Motor neuron (in vitro differentiated cells): Measurements from ENCODE around the gene ABTB2. TPM values are rescaled to one million over a fixed set of nuclear protein-coding genes. Genes with fewer than 3 reads are reported as not detected.
"Not testable (repeated sequence)": the region's sequence is repeated elsewhere in the genome, so short reads cannot be mapped to it uniquely, and the experiment has no call there.

ENCODE experiments used
- ATAC-seq, 8 experiments: fragments of 200-7000 bp; cut with Tn5 transposase; replicated peaks in 6 of 8; 2 replicates each; pipeline ENCODE4 v1.8.0; 2021; ENCODE audit warnings: mild to moderate bottlenecking in 8 of 8, moderate library complexity in 8 of 8
- H3K27ac ChIP-seq, 2 donors: fragments of 250-450 bp; sonication (Bioruptor Pico); 2 replicates each; pipeline ENCODE4 v1.9.0; 2021; ENCODE audit warnings: antibody characterized with exemption in 2 of 2, mild to moderate bottlenecking in 2 of 2, moderate library complexity in 1 of 2
- H3K4me1 ChIP-seq, 2 donors: fragments of 250-450 bp; sonication (Bioruptor Pico); replicated peaks in 1 of 2; 2 replicates each; pipeline ENCODE4 v1.6.1; 2021; ENCODE audit warnings: antibody characterized with exemption in 2 of 2, mild to moderate bottlenecking in 2 of 2, moderate library complexity in 1 of 2
- H3K4me3 ChIP-seq, 5 donors: fragments of 250-450 bp; sonication (Bioruptor Pico); 2 replicates each; pipeline ENCODE4 v1.9.0; 2021; ENCODE audit warnings: antibody characterized with exemption in 5 of 5, mild to moderate bottlenecking in 5 of 5, moderate library complexity in 4 of 5
- WGBS, 10 experiments: fragments of 450-650 bp; shearing (Covaris generic); methylation state at CpG; one replicate each; pipeline ENCODE4 v1.0.0; 2022; 5-methylcytosine and 5-hydroxymethylcytosine counted together
- in situ Hi-C, 9 experiments: fragments of 400-800 bp; cut with MboI; loops; one replicate each; pipeline ENCODE4 v1.15.0; 2021; ENCODE audit warnings: low sequenced_read_pairs in 9 of 9, low pct_unique_long_range_greater_than_20kb in 2 of 9; ENCODE audit not compliant: unreplicated experiment in 9 of 9
- total RNA-seq, 8 experiments: library from RNA; unstranded; fragments of 300-600 nt; gene quantifications; 2 replicates each; pipeline versions ENCODE4 v1.2.3 to v1.2.4, GENCODE V29; 2022

Gene ABTB2
- total RNA-seq, 8 experiments from 2014 or later = 3.0 to 5.0 (median 3.7) TPM

DNA sequence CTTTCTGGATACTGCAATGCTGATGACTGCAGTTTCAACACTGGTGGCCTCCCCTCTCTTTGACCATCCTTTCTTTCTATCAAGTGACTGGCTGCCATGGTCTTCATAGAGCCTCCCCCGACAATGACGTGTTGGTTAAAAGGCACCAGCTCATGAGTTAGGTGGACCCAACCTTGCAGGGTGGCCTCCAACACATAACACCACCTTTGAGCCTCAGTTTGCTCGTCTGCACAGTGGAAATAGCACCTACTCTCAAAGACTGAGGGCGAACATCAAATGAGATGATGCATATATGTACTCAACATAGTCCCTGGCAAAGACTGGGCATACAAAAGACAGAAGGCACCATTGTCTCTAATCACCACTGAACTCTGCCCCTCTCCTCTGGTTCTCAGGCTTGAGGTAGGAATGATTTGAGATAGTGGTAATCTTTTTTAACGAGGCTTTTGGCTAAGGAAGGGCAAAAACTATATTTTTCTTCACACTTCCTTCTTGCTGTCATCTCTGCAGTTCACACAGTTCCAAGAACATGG lies 133.3 kb downstream of the ABTB2 start:
- ATAC-seq = no peak
- peaks cover 15 to 18% of the 10 kb centered on the region in 2 donors for H3K4me1 ChIP-seq
- no peak overlapping the region for H3K4me3 ChIP-seq
- no peak overlapping the region for H3K27ac ChIP-seq
- WGBS, 10 experiments = 10 to 100% (median 81%) methylated on average over 2 to 5 of the region's 5 CpGs; no CpG with 5 or more reads in 1 of the 10 experiments
- in situ Hi-C loops = no loop called here

DNA sequence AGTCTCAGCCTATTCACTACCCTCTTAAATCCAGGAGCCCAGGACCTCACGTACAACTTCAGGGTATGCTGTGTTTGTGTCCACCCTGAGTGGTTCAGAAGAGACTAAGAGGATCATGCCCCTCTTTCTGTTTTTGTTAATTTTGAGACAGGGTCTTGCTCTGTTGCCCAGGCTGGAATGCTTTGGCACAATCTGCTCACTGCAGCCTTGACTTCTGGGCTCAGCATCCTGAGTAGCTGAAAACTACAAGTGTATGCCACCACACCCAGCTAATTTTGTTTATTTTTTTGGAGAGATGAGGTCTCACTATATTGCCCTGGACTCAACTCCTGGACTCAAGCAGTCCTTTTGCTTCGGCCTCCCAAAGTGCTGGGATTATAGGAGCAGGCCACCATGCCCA lies 133.9 kb downstream of the ABTB2 start:
- ATAC-seq = no peak
- in situ Hi-C loops = no loop called here
- H3K27ac ChIP-seq = no peak overlapping the region
- H3K4me1 ChIP-seq = peaks cover 15 to 18% of the 10 kb centered on the region in 2 donors
- H3K4me3 ChIP-seq = no peak overlapping the region
- WGBS, 10 experiments = 50 to 100% (median 97%) methylated on average over 1 to 2 of the region's 2 CpGs; no CpG with 5 or more reads in 2 of the 10 experiments

DNA sequence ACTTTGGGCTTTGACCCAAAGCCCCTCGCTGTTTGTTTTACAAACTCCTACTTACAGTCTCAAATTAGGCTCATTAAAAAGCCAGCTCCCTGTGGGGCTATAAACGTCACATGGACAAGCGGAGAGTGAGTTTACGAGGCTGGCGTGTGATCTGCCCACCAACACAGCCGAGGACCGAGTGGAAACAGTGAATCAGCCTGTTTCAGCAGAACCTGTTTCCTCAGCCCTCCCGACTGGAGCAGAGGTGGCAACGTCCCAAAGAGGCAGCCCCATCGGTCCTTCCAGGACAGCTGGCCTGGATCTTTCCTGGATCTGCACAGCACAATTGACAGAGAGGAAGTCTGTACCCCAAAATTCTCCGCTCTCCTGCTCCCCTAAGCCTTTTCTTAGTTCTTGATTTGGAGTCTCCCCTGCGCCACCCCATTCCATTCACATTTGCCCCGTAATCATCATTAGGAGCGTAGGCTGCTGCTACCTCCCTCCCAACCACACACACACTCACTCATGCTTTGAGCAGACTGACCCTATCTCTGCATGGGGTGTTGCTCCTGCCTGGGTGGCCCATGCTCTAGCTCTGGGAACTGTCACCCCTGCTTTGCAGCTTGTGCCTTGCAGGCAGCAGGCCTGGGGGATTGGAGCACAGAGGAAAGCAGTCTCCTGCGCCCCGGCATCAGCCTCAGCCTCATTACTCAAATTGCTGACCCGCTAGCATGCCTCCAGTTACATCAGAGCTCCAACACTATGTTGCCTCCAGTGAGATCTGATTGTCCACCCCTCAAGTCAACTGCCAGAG lies 134.6 kb downstream of the ABTB2 start:
- ATAC-seq = peak in 7 of 8 experiments; percentile 44 to 86 (median 83)
- Histone ChIP-seq H3K4me3 (no peak overlapping the region), H3K27ac (no peak overlapping the region), H3K4me1 (peaks cover 15 to 18% of the 10 kb centered on the region in 2 donors)
- 3 to 67% (median 42%) methylated on average over 1 to 7 of the region's 17 CpGs; no CpG with 5 or more reads in 3 of the 10 experiments for WGBS, 10 experiments
- in situ Hi-C loops = no loop called here

DNA sequence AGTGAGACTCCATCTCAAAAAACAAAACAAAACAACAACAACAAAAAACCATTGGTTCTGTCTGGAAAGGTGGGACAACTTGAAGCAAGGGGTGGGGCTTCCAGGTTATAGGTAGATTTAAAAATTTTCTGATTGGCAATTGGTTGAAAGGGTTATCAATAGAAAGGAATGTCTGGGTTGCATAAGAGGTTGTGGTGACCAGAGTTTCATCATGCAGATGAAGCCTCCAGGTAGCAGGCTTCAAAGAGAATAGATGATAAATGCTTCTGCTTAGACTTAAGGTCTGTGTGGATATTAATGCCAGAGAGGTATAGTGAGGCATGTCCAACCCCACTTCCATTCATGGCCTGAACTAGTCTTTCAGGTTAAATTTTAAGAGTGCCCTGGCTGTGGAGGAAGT lies 135.8 kb downstream of the ABTB2 start:
- Histone ChIP-seq H3K27ac (no peak overlapping the region), H3K4me1 (peaks cover 15 to 18% of the 10 kb centered on the region in 2 donors), H3K4me3 (no peak overlapping the region)
- no peak for ATAC-seq
- in situ Hi-C loops = no loop called here

DNA sequence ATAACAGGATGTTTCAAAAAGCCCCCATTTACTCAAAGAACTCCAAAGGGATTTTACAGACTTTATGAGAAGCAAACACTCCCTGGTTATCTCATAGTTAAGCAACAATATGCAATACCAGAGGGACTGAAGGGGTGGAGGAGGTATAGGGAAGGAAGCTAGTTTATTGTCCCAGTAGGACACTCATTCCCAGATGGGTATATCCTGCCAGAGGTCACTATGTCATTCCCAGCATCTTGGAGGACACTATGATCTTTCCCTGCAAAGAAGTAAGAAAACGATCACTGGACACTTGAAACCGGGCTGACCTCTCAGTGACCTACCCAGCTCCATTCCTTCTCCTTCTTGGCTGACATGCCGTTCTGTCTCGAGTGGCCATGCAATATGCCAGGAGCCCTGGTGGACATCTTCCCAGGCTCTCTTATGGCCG lies 137.9 kb downstream of the ABTB2 start:
- in situ Hi-C loops = no loop called here
- Histone ChIP-seq H3K4me3 (no peak overlapping the region), H3K27ac (no peak overlapping the region), H3K4me1 (peaks cover 16 to 19% of the 10 kb centered on the region in 2 donors)
- WGBS, 10 experiments = 67 to 100% (median 81%) methylated on average over 1 to 5 of the region's 5 CpGs; no CpG with 5 or more reads in 4 of the 10 experiments
- no peak for ATAC-seq

DNA sequence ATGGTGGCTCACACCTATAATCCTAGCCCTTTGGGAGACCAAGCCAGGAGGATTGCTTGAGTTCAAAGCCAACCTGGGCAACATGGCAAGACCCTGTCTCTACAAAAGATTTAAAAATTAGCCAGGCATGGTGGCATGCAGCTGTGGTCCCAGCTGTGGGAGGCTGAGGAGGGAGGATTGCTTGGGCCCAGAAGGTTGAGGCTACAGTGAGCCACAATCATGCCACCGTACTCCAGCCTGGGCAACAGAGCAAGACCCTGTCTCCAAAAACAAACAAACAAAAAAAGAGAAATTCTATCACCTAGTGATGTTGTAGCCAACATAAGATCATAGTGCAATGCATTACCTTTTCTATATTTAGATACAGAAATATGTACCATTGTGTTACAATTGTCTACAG lies 138.5 kb downstream of the ABTB2 start:
- 80 to 100% (median 100%) methylated on average over 1 of the region's 1 CpG; no CpG with 5 or more reads in 7 of the 10 experiments for WGBS, 10 experiments
- in situ Hi-C loops = no loop called here
- Histone ChIP-seq H3K4me3 (no peak overlapping the region), H3K4me1 (peaks cover 18 to 19% of the 10 kb centered on the region in 2 donors), H3K27ac (no peak overlapping the region)
- ATAC-seq = no peak

DNA sequence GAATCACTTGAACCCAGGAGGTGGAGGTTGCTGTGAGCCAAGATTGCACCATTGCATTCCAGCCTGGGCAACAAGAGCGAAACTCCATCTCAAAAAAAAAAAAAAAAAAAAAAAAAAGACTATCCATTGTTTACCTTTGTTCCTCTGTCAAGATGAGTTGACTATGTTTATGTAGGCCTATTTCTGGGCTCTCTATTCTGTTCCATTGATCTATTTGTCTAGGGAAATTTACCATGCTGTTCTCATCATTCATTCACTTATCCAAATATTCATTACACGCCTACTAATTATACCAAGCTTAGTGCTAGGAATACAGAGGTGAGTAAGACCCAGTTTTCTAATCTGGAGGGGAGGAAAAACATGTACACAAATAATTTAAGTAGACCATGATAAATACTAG lies 139.1 kb downstream of the ABTB2 start:
- H3K27ac ChIP-seq, H3K4me3 ChIP-seq, in situ Hi-C loops, ATAC-seq: not testable (repeated sequence)
- H3K4me1 ChIP-seq = peaks cover 18 to 21% of the 10 kb centered on the region in 2 donors
- 63 to 100% (median 86%) methylated on average over 1 to 2 of the region's 2 CpGs; no CpG with 5 or more reads in 4 of the 10 experiments for WGBS, 10 experiments

DNA sequence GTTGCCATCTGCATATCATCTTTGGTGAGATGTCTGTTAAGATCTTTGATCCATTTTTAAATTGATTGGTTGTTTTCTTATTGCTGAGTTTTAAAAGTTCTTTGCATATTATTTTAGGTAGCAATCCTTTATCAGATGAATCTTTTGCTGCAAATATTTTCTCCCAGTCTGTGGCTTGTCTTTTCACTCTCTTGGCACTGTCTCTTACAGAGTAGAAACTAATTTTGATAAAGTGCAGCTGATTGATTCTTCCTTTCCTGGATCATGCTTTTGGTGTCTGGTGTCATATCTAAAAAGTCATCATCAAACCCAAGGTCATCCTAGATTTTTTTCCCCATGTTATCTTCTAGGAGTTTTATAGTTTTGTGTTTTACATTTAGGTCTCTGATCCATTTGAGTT lies 139.7 kb downstream of the ABTB2 start:
- no peak for ATAC-seq
- Histone ChIP-seq H3K4me3 (no peak overlapping the region), H3K4me1 (peaks cover 11 to 18% of the 10 kb centered on the region in 2 donors), H3K27ac (no peak overlapping the region)
- in situ Hi-C loops = no loop called here

DNA sequence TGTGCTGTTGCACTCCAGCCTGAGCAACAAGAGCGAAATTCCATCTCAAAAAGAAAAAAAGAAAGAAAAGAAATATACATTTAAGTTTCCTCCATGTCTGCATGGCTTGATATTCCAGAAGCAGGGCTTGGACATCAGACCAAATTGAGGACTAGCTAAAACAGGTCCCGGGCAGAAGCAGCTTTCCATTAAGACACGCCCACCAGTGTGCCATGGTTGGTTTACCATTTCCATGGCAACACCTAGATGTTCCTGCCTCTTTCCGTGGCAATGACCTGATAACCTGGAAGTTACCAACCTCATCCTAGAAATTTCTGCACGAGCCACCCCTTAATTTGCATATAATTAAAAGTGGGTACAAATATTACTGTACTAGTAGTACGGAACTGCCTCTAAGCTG lies 141.1 kb downstream of the ABTB2 start:
- WGBS, 10 experiments = 49 to 100% (median 52%) methylated on average over 2 to 5 of the region's 6 CpGs
- peak in 2 of 8 experiments; percentile 59 to 65 for ATAC-seq
- no peak overlapping the region for H3K27ac ChIP-seq
- H3K4me3 ChIP-seq = no peak overlapping the region
- peaks cover 4 to 12% of the 10 kb centered on the region in 2 donors for H3K4me1 ChIP-seq
- in situ Hi-C loops = no loop called here

DNA sequence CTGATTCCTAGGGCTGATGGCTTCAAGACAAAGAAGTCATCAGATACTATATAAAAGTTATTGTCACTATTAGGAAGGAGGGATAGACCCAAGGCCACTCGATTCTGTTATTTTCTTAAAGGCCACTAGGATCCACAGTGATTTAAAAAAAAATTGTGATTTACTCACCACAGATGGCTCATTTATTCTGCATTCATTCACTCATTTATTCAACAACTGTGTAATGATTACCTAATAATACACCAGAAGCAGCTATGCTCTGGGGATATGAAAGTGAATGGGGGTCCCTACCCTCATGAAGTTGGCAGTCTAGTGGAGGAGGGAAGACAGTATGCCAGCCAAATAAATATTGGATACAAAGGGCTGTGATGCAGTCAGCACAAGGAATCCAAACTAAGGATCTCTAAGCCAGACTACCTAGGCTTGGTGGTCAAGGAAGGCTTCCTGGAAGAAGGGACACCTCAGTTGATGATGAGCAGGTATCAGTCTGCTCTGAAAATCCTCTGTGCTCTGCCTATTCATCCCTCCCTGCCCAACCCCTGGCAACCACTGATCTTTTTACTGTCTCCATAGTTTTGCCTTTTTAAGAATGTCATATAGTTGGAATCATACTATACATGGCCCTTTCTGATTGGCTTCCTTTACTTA lies 141.9 kb downstream of the ABTB2 start:
- WGBS, 10 experiments = 50 to 80% (median 78%) methylated on average over 1 of the region's 1 CpG; no CpG with 5 or more reads in 5 of the 10 experiments
- H3K4me3 ChIP-seq = no peak overlapping the region
- ATAC-seq = no peak
- in situ Hi-C loops = no loop called here
- H3K27ac ChIP-seq = no peak overlapping the region
- H3K4me1 ChIP-seq = peaks cover 4 to 12% of the 10 kb centered on the region in 2 donors

DNA sequence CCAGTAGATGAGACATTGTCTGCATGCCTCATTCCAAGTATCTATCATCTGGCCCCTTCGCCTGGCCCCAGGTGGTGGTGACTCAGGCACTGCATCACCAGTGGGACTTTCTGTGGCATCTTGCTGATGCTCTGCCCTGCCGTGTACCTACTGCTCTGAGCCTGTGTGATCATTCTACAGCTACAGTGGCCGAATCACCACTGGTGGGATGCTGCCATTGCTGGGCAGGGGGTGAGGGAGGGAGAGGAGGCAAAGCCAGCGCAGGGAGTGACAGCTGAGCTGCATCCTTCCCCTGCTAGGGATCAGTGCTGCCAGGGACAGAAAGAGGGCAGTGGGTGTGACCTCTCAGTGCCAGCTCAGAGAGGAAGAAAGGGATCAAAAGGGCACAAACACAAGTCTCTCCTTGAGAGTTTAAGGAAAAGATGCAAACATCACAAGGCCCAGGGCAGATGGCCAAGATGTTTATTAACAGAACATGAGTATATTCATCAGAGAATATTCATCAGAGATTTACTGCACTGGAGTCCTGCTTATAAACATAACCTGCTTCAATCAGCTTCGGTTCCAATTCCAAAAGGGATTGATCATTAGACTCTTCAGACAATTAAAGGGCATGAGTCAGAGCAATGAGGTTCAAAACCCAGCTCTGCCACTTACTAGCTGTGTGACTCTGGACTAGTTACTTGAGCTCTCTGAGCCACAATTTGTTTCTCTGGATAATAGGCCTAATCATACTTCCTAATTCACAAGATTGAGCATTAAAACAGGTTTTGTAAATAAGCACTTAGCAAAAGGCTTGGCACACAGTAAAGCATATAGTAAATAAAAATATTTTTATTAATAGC lies 142.6 kb downstream of the ABTB2 start:
- in situ Hi-C loops = no loop called here
- Histone ChIP-seq H3K4me3 (no peak overlapping the region), H3K27ac (no peak overlapping the region), H3K4me1 (peaks cover 4 to 12% of the 10 kb centered on the region in 2 donors)
- WGBS, 10 experiments = 0 to 61% (median 14%) methylated on average over 2 to 5 of the region's 5 CpGs; no CpG with 5 or more reads in 4 of the 10 experiments
- peak; percentile 48 to 96 (median 76) for ATAC-seq

DNA sequence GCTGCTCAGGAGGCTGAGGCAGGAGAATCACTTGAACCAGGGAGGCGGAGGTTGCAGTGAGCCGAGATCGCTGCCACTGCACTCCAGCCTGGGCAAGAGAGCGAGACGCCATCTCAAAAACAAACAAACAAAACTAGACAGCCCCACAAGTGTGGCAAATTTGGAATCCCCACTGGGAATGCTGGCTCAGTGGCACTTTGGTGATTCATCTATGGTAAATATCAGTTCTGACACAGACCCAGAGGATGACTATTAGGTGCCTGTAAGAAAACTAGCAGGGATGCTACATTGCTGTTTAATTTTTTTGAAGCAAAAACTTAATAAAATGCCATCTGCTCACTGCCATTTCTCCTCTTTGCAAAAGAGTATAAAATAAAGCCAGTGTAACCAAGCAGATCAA lies 144.4 kb downstream of the ABTB2 start:
- peaks cover 4 to 12% of the 10 kb centered on the region in 2 donors for H3K4me1 ChIP-seq
- in situ Hi-C loops = no loop called here
- ATAC-seq = no peak
- H3K4me3 ChIP-seq = no peak overlapping the region
- H3K27ac ChIP-seq = no peak overlapping the region
- 57 to 95% (median 87%) methylated on average over 1 to 4 of the region's 5 CpGs; no CpG with 5 or more reads in 6 of the 10 experiments for WGBS, 10 experiments
